GM23338 (cell line): ENCODE measurements around the gene SPSB4. TPM values are rescaled to one million over a fixed set of nuclear protein-coding genes. Genes with fewer than 3 reads are reported as not detected.

ENCODE experiments used
- JUNB ChIP-seq: IDR thresholded peaks from one replicate; pipeline ENCODE4 v1.6.1; 2016; ENCODE audit warnings: antibody characterized with exemption; ENCODE audit not compliant: unreplicated experiment
- NANOG ChIP-seq: IDR thresholded peaks from 2 replicates; pipeline ENCODE4 v1.6.1; 2016; ENCODE audit warnings: antibody characterized with exemption, borderline replicate concordance
- REST ChIP-seq: IDR thresholded peaks from one replicate; pipeline ENCODE4 v1.6.1; 2018; ENCODE audit warnings: antibody characterized with exemption; ENCODE audit not compliant: unreplicated experiment
- ZNF331 ChIP-seq: fragments of 250-450 bp; sonication (Bioruptor Pico); IDR thresholded peaks from 2 replicates; pipeline ENCODE4 v1.5.0; 2020; ENCODE audit warnings: low read depth, mild to moderate bottlenecking, moderate library complexity
- ZNF462 ChIP-seq: fragments of 250-450 bp; sonication (Bioruptor Pico); IDR thresholded peaks from 2 replicates; pipeline ENCODE4 v1.5.0; 2020; ENCODE audit warnings: mild to moderate bottlenecking, moderate library complexity
- polyA plus RNA-seq: library from polyadenylated mRNA; unstranded; fragments of >200 nt; fragmentation: Nextera tagmentation; extraction: Ambion mirVana; gene quantifications from 2 replicates; pipeline ENCODE4 v1.2.1, GENCODE V29; 2016
- total RNA-seq: library from RNA; depleted of rRNA; stranded (reverse); fragments of >200 nt; shearing (Covaris generic); gene quantifications from 2 replicates; pipeline ENCODE4 v1.2.3, GENCODE V29; 2014

Gene SPSB4
- total and polyA plus RNA-seq, 2 experiments from 2014 or later = 6.7 to 25.9 TPM

- TF ChIP-seq ZNF462 (no peak), REST (no peak), NANOG (no peak), ZNF331 (CRISPR knock-in tag) (no peak), JUNB (no peak)
These were observed 71.4 kb downstream of the SPSB4 start (continued) for GRCh38 chr3:141122455-141123030.
